ENCODE measurements around the gene MRPL51. TPM values are rescaled to one million over a fixed set of nuclear protein-coding genes. Genes with fewer than 3 reads are reported as not detected.

MRPL51 gene
- polyA plus RNA-seq, 1 donor from 2014 or later: 117 TPM

GRCh38 chr12:6444704-6445688, 48.1 kb downstream of the MRPL51 start, which contains the start of gene CD27:
Gene CD27, plus strand, starts transcription at chr12:6444955. Its CDS starts 141 bp downstream, at chr12:6445096.
- H3K27ac ChIP-seq (ENCODE audit: low read length): no peak within 1 kb of the TSS
- H3K79me2 ChIP-seq (replicated peaks; ENCODE audit: insufficient read depth, low read length): no peaks in the 10 kb centered on the region

GRCh38 chr12:6444031-6444430, 49.0 kb downstream of the MRPL51 start:
- H3K9ac ChIP-seq (ENCODE audit: low read length): no peak overlapping the region
- H2AFZ ChIP-seq (ENCODE audit: low read depth, low read length): no peak overlapping the region
- H3K4me3 ChIP-seq (ENCODE audit: low read length): no peak overlapping the region
- no peaks in the 10 kb centered on the region for H3K79me2 ChIP-seq (replicated peaks; ENCODE audit: insufficient read depth, low read length)
- no peak overlapping the region for H3K27ac ChIP-seq (ENCODE audit: low read length)
- H3K4me2 ChIP-seq (ENCODE audit: low read length): no peak overlapping the region
- no peaks in the 10 kb centered on the region for H3K9me3 ChIP-seq (ENCODE audit: low read length)
- TF ChIP-seq, protein P1, sequence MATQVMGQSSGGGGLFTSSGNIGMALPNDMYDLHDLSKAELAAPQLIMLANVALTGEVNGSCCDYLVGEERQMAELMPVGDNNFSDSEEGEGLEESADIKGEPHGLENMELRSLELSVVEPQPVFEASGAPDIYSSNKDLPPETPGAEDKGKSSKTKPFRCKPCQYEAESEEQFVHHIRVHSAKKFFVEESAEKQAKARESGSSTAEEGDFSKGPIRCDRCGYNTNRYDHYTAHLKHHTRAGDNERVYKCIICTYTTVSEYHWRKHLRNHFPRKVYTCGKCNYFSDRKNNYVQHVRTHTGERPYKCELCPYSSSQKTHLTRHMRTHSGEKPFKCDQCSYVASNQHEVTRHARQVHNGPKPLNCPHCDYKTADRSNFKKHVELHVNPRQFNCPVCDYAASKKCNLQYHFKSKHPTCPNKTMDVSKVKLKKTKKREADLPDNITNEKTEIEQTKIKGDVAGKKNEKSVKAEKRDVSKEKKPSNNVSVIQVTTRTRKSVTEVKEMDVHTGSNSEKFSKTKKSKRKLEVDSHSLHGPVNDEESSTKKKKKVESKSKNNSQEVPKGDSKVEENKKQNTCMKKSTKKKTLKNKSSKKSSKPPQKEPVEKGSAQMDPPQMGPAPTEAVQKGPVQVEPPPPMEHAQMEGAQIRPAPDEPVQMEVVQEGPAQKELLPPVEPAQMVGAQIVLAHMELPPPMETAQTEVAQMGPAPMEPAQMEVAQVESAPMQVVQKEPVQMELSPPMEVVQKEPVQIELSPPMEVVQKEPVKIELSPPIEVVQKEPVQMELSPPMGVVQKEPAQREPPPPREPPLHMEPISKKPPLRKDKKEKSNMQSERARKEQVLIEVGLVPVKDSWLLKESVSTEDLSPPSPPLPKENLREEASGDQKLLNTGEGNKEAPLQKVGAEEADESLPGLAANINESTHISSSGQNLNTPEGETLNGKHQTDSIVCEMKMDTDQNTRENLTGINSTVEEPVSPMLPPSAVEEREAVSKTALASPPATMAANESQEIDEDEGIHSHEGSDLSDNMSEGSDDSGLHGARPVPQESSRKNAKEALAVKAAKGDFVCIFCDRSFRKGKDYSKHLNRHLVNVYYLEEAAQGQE (IDR thresholded peaks at IDR 0.05; ENCODE audit: borderline replicate concordance): no peak
- TF ChIP-seq EP300 (conservative IDR thresholded peaks at IDR 0.05; ENCODE audit: poor library complexity, severe bottlenecking) (no peak), RAD21 (conservative IDR thresholded peaks at IDR 0.05) (no peak), TAF1 (IDR thresholded peaks at IDR 0.05; ENCODE audit: low read depth) (no peak), SMC3 (conservative IDR thresholded peaks at IDR 0.05; ENCODE audit: poor library complexity) (no peak), POLR2AphosphoS5 (IDR thresholded peaks at IDR 0.05) (no peak), CTCF (IDR thresholded peaks at IDR 0.05; ENCODE audit: poor library complexity, severe bottlenecking) (no peak), MXI1 (conservative IDR thresholded peaks at IDR 0.05; ENCODE audit: poor library complexity, severe bottlenecking) (no peak), EZH2 (IDR thresholded peaks at IDR 0.05; ENCODE audit: borderline replicate concordance, insufficient read depth, low read length, poor library complexity, severe bottlenecking) (no peak)
- no peaks in the 10 kb centered on the region for H3K9me2 ChIP-seq (ENCODE audit: insufficient read depth, low read length)
- no peaks in the 10 kb centered on the region for H3K27me3 ChIP-seq (ENCODE audit: insufficient read depth, low read depth, low read length)
- no peaks in the 10 kb centered on the region for H3F3A ChIP-seq (ENCODE audit: insufficient read depth, low read length, poor library complexity, severe bottlenecking)
- H3K36me3 ChIP-seq (ENCODE audit: insufficient read depth, low read length): no peaks in the 10 kb centered on the region
- no peaks in the 10 kb centered on the region for H4K20me1 ChIP-seq (ENCODE audit: insufficient read depth)

More at GRCh38 chr12:6444704-6445688, 48.1 kb downstream of the MRPL51 start, which contains the start of gene CD27:
- Histone ChIP-seq H2AFZ (ENCODE audit: low read depth, low read length) (no peak within 1 kb of the TSS), H3F3A (ENCODE audit: insufficient read depth, low read length, poor library complexity, severe bottlenecking) (no peaks in the 10 kb centered on the region), H3K36me3 (ENCODE audit: insufficient read depth, low read length) (no peaks in the 10 kb centered on the region), H3K9me2 (ENCODE audit: insufficient read depth, low read length) (no peaks in the 10 kb centered on the region), H4K20me1 (ENCODE audit: insufficient read depth) (no peaks in the 10 kb centered on the region), H3K9me3 (ENCODE audit: low read length) (no peaks in the 10 kb centered on the region), H3K9ac (ENCODE audit: low read length) (no peak within 1 kb of the TSS), H3K4me2 (ENCODE audit: low read length) (no peak within 1 kb of the TSS), H3K4me3 (ENCODE audit: low read length) (no peak within 1 kb of the TSS), H3K27me3 (ENCODE audit: insufficient read depth, low read depth, low read length) (no peaks in the 10 kb centered on the region)
- no peak for TF ChIP-seq EP300 (conservative IDR thresholded peaks at IDR 0.05; ENCODE audit: poor library complexity, severe bottlenecking)

Data from neural cell (in vitro differentiated cells).